DND-41 (cell line): ENCODE measurements around the gene ZFPL1.

Source experiments
- EZH2 ChIP-seq: IDR thresholded peaks from 3 replicates; pipeline ENCODE4 v1.6.1; 2012; ENCODE audit warnings: borderline replicate concordance, low read depth, mild to moderate bottlenecking, moderate library complexity, low read length, inconsistent platforms; ENCODE audit not compliant: severe bottlenecking
- TF ChIP-seq, protein P1 (sequence below): IDR thresholded peaks from 2 replicates; pipeline ENCODE4 v1.5.1; 2012; ENCODE audit warnings: borderline replicate concordance, low read length, moderate library complexity, mild to moderate bottlenecking; ENCODE audit not compliant: poor library complexity, severe bottlenecking; ENCODE audit errors: extremely low read depth

DNA sequence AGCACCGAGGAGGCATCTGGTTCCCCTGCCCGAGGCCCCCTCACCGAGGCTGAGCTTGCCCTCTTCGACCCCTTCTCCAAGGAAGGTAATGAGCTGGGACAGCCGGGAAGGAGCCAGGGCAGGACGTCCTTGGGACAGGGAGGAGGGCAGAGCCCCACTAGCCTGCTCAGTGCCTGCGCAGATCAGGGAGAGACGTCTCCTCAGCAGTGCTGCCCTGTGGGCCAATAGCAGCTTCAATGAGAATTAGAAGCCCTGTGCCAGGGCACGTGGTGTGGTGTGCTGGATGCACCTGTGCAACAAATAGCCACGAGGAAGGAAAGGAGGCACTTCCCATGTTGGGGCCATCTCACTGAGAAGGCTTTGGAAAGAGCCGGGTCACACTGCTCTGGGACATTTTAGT lies 48.4 kb upstream of the ZFPL1 start:
- TF ChIP-seq, protein P1, sequence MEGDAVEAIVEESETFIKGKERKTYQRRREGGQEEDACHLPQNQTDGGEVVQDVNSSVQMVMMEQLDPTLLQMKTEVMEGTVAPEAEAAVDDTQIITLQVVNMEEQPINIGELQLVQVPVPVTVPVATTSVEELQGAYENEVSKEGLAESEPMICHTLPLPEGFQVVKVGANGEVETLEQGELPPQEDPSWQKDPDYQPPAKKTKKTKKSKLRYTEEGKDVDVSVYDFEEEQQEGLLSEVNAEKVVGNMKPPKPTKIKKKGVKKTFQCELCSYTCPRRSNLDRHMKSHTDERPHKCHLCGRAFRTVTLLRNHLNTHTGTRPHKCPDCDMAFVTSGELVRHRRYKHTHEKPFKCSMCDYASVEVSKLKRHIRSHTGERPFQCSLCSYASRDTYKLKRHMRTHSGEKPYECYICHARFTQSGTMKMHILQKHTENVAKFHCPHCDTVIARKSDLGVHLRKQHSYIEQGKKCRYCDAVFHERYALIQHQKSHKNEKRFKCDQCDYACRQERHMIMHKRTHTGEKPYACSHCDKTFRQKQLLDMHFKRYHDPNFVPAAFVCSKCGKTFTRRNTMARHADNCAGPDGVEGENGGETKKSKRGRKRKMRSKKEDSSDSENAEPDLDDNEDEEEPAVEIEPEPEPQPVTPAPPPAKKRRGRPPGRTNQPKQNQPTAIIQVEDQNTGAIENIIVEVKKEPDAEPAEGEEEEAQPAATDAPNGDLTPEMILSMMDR: no peak
- TF ChIP-seq EZH2: no peak
